Stimulated activated CD4-positive, alpha-beta T cell treated with anti-CD3 and anti-CD28 coated beads, Interleukin-15, amount 100 ng/mL, for 1 hour (primary cell): ENCODE measurements around the gene CAMP.
A peak's percentile ranks its signal among the peaks of the same experiment; 100 is the strongest.
"Not testable (repeated sequence)": the region's sequence is repeated elsewhere in the genome, so short reads cannot be mapped to it uniquely, and the experiment has no call there.

ENCODE experiments used
- DNase-seq, 2 donors: peaks; one replicate each; pipeline ENCODE4 v3.0.0-alpha.2; 2020; ENCODE audit warnings: low read depth in 1 of 2, low spot score in 1 of 2

The CAMP gene

DNA sequence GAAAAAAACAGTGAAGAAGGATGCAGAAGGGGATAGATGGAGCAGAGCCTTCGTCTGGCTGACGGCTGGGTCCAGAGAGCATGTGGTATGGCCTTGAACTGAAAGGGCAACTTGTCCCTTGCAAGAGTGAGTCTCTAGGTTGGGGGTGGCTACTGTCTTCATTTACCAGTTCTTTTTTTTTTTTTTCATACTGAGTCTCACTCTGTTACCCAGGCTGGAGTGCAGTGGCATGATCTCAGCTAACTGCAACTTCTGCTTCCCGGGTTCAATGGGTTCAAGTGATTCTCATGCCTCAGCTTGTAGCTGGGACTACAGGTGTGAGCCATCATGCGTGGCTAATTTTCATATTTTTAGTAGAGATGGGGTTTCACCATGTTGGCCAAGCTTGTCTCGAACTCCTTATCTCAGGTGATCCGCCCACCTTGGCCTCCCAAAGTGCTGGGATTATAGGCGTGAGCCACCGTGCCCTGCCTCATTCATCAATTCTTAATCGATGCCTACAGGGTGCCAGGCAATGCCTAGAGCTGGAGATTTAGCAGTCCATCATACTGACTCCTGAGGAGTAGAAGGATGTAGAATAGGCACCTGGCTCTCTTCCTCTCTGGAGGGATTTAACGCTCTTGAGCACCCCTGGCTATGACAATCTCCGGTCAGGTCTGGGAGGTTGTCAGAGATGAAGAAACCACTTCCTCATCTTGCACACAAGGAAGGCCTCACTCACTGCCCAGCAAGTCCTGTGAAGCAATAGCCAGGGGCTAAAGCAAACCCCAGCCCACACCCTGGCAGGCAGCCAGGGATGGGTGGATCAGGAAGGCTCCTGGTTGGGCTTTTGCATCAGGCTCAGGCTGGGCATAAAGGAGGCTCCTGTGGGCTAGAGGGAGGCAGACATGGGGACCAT lies at the start of gene CAMP:
CAMP (plus strand) TSS at position 880 of the 898 bp plus-strand sequence; CDS start at position 897, 17 bp downstream.
- no peak for DNase-seq

DNA sequence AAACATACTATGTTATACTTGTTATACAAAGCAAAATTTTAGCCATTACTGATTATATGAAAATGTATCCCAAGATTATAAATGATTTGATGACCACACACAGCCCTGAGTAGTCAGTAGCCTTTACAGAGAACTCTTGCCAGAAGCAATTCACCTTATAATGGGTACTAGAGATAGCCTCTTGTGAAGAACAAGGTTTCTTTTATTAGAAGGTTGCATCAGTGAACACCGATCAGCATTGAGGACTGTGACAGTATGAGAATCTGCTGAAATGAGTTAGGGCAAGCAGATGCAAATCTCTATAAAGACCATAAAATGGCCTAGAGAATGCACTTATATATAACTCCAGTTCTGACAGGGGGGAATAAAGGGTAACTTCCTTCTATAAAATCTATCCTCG lies 45.2 kb upstream of the CAMP start:
- no peak for DNase-seq

DNA sequence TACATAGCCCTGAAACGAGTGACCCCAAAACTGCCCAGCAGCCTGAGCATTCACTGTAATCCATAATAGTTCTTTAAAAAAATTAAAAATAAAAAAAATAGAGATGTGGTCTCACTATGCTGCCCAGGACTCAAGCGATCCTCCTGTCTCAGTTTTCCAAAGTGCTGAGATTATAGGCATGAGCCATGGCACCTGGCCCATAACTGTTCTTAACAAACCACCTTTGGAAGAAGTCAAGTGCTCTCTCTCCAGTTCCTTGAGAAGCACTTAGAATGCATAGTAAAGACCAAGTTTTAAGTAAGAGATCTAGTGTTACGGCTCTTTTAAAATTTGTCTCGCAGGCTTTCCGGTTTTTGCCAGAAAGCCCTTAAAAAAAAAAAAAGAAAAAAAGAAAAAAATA lies 43.3 kb upstream of the CAMP start:
- DNase-seq = no peak

- DNase-seq = no peak
These were observed 42.6 kb upstream of the CAMP start for GRCh38 chr3:48180531-48181253.

- DNase-seq = no peak
These were observed 39.0 kb upstream of the CAMP start for GRCh38 chr3:48184299-48184698.

- DNase-seq = no peak
These were observed 38.2 kb upstream of the CAMP start for GRCh38 chr3:48185129-48185528.

DNA sequence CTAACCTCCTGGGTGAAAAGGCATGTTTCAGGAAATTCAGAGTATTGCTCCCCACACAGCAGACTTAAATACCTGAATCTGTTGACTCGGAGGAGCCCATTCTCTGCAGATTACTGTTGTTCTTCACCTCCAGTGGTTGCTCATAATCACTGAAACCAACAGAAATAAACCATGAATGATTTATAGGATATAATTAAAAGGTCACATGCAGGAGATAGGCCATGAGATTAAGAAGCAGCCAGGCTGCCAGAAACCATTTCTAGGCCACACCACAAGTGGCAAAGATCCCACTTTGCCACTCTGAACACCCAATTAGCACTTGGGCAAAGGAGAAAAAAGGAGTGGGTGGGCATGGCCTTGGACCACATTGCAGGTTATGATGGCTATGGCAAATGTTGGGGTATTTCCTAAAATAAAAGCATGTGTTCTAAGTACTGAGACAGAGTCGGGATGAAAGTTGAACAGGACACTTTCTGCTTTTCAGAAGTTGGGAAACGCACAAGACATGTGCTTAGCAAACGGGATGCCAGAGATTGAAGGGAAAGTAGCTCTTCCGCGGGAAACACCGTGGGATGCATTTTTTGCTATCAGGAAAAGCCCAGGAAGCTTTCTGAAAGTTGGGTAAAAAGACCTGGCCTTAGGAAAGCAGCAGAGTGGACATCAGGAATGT lies 36.5 kb upstream of the CAMP start:
- no peak for DNase-seq

GRCh38 chr3:48187301-48187578 lies 36.1 kb upstream of the CAMP start:
- no peak for DNase-seq

GRCh38 chr3:48187579-48188265 lies 35.6 kb upstream of the CAMP start:
- DNase-seq = peak in 1 of 2 donors; percentile 22

- DNase-seq = peak; percentile 77 to 84
These were observed 34.8 kb upstream of the CAMP start, which contains the start of gene CDC25A for GRCh38 chr3:48188266-48189201. CDC25A (minus strand) TSS chr3:48188417; CDS start chr3:48187947, 470 bp downstream.

DNA sequence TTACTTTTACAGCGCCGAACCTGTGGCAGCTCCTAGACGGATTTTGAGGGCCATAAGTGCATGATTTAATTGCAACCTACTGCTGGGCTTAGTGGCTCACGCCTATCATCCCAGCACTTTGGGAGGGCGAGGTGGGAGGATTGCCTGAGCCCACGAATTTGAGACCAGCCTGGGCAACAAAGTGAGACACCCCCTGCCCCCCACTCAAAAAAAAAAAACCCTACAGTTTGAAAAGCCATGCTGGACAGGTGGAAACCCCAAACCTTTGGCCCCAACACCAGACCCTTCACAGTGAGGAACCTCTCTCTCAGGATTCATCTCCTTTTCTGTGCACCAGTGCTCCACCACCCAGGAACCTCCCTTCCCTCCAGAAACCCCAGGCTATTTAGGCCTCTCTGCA lies 34.0 kb upstream of the CAMP start:
- no peak for DNase-seq

DNA sequence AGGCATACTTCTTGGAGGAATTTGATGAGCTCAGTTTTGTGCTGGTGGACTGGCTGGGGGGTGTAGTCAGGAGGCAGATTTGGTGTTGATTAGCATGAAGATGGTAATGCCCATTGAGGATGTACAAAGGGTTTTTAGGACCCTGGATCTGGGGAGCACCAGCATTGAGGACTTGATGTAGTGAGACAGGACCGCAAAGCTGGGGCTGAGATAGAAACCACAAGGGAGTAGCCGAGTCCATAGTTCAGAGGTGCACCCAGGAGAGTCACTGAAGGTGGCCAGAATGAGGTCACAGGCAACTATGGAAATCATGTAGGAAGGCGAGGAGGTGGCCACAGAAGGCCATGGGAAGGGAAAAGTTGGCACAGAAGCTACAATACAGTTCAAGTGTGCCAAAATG lies 32.4 kb upstream of the CAMP start:
- no peak for DNase-seq

DNA sequence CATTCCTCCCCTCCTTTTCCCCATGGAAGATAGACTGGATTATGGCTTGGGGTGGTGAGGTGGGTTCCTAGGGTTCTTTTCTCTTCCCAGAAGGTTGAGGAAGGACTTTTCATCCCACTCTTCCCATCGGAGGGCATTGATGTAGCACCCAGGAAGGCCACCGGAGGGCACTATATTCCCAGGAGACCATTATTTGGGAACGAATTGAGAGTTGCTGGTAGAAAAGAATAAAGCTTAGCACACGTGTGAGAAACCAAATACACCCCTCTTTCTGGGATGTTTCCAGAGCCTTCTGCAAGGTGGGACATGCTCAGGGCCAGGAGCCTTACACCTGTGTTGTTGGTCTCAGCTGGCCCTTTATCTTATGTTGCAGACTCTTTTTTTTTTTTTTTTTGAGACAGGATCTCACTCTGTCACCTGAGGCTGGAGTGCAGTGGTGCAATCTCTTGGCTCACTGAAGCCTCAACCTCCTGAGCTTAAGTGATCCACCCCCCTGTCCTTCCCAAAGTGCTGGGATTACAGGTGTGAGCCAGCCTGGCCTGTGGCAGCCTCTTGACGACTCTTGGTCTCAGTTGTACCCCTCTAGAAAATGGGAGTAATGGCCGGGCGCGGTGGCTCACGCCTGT lies 28.7 kb upstream of the CAMP start:
- DNase-seq = no peak

GRCh38 chr3:48196611-48197010 lies 26.7 kb upstream of the CAMP start:
- no peak for DNase-seq

- no peak for DNase-seq
These were observed 24.2 kb upstream of the CAMP start for GRCh38 chr3:48199117-48199516.

DNA sequence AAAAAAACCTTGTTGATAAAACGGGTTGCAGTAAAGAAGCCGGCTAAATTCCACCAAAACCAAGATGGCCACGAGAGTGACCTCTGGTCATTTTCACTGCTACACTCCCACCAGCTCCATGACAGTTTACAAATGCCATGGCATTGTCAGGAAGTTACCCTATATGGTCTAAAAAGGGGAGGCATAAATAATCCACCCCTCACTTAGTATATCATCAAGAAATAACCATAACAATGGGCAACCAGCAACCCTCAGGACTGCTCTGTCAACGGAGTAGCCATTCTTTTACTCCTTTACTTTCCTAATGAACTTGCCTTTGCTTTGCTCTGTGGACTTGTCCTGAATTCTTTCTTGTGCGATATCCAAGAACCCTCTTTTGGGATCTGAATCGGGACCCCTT lies 20.7 kb upstream of the CAMP start:
- no peak for DNase-seq

DNA sequence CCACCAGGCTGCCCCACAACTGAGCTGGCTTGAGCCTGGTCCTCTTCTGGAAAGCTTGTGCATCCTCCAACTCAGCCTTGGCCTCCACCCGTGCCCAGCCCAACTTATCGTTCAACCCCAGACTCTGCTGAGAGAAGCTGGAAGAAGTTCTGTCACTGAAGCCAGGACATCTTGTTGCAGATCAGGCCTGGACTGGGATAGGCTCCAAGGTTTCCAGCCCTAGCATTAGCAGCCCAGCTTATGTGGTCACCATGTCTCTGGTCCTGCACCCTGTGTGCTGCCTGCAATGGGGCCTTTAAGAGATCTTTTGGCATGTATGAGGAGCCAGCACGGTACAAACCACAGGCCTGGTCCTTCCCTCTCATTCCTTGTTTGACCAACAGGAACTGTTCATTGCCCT lies 15.2 kb upstream of the CAMP start:
- no peak for DNase-seq

GRCh38 chr3:48209445-48209844 lies 13.8 kb upstream of the CAMP start:
- DNase-seq = no peak

DNA sequence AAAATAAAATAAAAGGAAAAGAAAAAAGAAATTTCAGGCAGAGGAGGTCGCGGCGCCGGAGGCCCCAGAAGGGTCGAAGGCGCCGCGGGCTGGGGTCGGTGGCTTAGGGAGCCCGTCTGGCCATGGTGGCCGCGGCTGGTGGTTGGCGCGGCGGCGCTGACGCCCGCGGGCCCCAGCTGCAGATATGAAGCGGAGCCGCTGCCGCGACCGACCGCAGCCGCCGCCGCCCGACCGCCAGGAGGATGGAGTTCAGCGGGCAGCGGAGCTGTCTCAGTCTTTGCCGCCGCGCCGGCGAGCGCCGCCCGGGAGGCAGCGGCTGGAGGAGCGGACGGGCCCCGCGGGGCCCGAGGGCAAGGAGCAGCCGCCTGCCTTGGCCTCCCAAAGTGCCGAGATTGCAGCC lies 12.8 kb upstream of the CAMP start:
- not testable (repeated sequence) for DNase-seq

- not testable (repeated sequence) for DNase-seq
These were observed 11.5 kb upstream of the CAMP start for GRCh38 chr3:48211776-48212175.
